NCI-H526 (cell line): ENCODE measurements around the gene TDRD10.
"Not testable (repeated sequence)": the region's sequence is repeated elsewhere in the genome, so short reads cannot be mapped to it uniquely, and the experiment has no call there.

Experiments used
- DNase-seq, 2 experiments: peaks; one replicate each; lab custom pipeline; 2025; lab: John Stamatoyannopoulos, UW

Gene TDRD10

GRCh38 chr1:154479764-154480421 lies 22.1 kb upstream of the TDRD10 start:
- peak; percentile 90 to 96 for DNase-seq

GRCh38 chr1:154481053-154481452 lies 21.0 kb upstream of the TDRD10 start:
- DNase-seq, result no peak

- no peak for DNase-seq
Measured at GRCh38 chr1:154483941-154484803, 17.8 kb upstream of the TDRD10 start.

DNA sequence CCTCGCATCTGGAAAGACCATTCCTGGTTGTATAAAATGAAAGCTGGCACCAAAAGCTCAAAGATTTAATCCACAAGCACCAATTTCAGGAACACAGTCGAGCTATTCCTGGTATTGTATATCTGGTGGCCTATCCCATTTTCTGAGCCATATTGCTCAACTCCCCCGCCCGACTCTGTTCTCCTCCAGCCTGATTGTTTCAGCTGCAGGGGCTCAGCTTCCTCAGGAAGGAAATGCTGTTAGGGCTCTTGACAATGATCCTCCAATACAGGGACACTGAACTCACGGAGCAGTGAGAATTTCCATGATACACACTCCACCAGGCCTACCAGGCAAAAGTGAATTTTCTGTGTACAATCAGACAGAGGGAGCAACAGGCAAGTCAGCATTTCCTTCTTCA lies 16.9 kb upstream of the TDRD10 start:
- DNase-seq, result no peak

GRCh38 chr1:154485910-154486496 lies 16.0 kb upstream of the TDRD10 start:
- DNase-seq, result no peak

DNA sequence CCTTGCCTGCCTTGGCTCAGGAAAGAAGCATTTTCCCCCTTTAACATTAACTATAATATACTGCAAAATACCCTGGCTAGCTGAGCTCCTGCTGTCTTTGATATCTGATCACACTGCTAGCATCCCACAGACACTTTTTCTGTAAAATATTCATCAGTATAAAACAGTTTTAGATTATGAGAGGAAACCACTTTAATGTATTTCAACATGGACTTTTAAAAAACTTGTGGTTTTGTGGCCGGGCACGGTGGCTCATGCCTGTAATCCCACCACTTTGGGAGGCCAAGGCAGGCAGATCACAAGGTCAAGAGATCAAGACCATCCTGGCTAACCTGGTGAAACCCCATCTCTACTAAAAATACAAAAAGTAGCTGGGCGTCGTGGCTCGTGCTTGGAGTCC lies 15.3 kb upstream of the TDRD10 start:
- not testable (repeated sequence) for DNase-seq

DNA sequence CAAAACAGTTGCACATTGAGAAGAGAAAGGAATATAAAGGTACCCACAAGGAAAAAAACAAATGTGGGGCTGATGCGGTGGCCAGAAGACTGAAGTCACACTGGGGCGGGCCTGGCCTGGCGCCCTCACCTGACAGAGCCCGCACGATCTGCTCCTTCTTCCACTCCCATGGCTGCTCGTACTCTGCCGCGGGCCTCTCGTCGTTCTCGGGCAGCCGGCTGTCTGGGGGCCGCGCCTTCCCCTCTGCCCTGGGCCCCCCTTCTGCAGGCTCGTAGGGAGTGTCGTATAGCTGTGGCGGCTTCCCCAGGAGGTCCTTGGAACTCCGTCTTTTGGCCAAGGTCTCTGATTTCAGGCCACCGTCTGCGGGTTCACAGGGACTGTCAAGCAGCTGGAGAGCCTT lies 13.1 kb upstream of the TDRD10 start:
- DNase-seq, result no peak

GRCh38 chr1:154489695-154490274 lies 12.2 kb upstream of the TDRD10 start:
- DNase-seq, result no peak

- no peak for DNase-seq
Measured at GRCh38 chr1:154490317-154490716, 11.7 kb upstream of the TDRD10 start.

GRCh38 chr1:154492115-154492514 lies 9.9 kb upstream of the TDRD10 start:
- no peak for DNase-seq

DNA sequence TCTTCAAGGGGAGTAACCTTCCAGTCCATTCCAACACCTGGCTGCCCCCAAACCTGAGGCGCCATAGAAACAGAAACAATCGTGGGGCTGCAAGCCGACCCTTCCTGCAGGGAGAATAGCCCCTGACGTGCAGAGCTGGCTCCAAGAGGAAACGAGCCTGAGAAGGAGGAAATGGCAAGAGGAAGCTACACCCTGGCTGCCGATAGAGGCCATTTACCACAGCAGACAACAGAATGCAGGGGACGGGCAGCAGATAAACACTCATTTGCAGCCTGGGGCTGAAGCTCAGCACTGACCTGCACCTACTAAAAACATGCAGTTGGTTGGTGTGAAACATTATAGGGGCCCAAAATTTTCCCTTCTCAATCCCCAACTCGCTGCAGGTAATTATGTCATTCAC lies 8.7 kb upstream of the TDRD10 start:
- no peak for DNase-seq

GRCh38 chr1:154495496-154496273 lies 6.3 kb upstream of the TDRD10 start:
- no peak for DNase-seq

DNA sequence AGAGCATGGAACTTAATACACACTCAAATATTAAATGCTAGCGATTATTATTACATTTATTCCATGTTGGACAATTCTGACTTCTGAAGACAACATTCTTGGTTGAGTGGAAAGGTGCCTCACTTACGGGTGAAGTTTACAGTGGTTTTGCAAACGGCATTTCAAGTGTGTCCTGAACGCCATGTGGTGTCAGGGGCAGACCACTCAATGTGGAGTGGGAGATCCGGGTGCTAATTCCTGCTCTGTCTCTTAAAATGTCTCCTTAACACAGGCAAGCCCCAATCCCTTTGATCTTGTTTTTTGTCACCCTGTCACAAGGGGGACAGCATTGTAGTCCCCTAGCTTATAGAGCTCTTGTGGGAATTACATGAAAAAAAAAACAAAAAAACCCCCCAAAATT lies 5.6 kb upstream of the TDRD10 start:
- DNase-seq, result no peak

DNA sequence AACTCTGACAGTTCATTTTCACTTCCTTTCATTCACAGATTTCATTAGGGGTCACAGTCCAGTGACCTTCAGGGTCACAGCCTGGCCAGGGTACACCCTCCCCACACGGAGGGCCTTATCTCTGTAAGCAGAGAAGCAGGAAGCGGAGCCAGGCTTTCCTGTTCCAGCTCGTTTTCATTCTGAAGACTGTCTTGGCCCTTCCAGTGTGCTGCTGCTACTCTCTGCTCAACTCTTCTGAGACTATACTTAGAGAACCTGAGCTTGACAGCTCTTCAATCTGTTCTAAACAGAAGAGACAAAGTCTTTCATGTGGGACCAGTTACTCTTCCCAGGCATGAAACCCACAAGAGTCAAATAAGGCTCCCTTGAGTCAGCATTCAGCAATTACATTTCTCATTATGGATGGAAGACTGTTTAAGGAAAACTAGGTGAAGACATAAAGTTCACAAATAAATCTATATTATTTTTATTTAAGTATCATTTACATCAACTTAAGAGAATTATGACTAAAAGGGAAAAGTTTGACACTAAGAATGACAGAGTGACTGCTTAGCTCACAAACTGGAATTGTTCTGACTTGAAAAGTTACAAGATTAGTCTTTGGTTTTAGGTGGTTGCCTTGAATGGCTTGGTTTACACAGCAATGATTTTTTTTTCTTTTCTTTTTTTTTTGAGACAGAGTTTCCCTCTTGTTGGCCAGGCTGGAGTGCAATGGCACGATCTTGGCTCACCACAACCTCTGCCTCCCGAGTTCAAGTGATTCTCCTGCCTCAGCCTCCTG lies 4.8 kb upstream of the TDRD10 start:
- no peak for DNase-seq

GRCh38 chr1:154499446-154499845 lies 2.6 kb upstream of the TDRD10 start:
- DNase-seq, result no peak

- no peak for DNase-seq
Measured at GRCh38 chr1:154500533-154500932, 1.5 kb upstream of the TDRD10 start.

- DNase-seq, result peak in 1 of 2 experiments; percentile 49
Measured at GRCh38 chr1:154501423-154502065, 475 bp upstream of the TDRD10 start.

DNA sequence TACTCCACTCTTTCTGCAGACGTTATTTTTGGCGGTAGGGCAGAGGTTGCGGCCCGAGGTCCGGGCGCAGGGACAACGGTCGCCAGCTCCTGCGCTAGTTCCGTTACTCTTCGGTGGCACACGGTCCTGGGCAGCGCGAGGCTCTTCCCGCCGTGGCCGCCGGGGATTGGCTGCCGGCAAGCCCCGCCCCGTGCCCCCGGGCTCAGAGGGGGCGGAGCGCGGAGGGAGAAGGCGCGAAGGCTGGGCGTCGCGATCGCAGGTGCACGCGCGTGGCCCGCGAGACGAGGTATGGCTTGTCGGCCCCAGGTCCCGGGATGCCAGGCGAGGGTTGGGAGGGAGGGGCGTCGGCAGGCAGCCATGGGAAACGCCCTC lies 711 bp downstream of the TDRD10 start:
- DNase-seq, result peak in 1 of 2 experiments; percentile 58

GRCh38 chr1:154503898-154504297 lies 1.9 kb downstream of the TDRD10 start:
- no peak for DNase-seq

- DNase-seq, result no peak
Measured at GRCh38 chr1:154512760-154513159, 10.7 kb downstream of the TDRD10 start.
